Measurements from ENCODE around the gene CDH23.

Gene CDH23

DNA sequence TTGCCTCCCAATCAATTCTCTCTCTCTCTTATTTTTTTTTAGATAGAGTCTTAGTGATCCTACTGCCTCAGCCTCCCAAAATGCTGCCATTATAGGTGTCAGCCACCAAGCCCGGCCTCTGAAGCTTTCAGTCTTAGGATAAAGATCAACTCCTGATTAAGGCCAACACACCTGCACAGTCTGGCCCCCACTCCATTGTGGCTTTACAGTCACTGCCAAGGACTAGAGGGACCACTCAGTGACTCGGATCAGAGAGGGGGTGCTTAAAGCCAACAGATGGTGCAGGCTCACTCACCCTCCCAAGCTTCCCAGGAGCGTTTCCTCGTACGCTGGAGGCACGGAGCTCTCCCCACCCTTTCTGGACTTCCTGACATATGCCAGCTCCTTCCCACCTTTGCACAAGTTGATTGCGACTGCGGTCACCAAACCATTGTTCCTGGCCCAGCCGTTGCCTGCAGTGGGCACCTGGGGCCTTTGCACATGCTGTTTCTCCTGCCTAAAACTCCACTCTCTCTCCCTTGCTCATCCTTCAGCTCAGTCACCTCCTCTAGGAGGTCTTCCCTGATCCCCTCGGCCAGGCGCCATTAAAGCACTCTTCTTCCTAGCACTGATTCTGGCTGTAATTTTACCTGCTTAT is 1.7 kb upstream of the CDH23 start:
- no peak for DNase-seq (ENCODE audit: low read depth)
- H3K4me3 ChIP-seq (ENCODE audit: low read depth, low read length): no peak overlapping the region
- TF ChIP-seq, protein P1, sequence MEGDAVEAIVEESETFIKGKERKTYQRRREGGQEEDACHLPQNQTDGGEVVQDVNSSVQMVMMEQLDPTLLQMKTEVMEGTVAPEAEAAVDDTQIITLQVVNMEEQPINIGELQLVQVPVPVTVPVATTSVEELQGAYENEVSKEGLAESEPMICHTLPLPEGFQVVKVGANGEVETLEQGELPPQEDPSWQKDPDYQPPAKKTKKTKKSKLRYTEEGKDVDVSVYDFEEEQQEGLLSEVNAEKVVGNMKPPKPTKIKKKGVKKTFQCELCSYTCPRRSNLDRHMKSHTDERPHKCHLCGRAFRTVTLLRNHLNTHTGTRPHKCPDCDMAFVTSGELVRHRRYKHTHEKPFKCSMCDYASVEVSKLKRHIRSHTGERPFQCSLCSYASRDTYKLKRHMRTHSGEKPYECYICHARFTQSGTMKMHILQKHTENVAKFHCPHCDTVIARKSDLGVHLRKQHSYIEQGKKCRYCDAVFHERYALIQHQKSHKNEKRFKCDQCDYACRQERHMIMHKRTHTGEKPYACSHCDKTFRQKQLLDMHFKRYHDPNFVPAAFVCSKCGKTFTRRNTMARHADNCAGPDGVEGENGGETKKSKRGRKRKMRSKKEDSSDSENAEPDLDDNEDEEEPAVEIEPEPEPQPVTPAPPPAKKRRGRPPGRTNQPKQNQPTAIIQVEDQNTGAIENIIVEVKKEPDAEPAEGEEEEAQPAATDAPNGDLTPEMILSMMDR (IDR thresholded peaks at IDR 0.05; ENCODE audit: control insufficient read depth, extremely low read depth, insufficient read depth): no peak

DNA sequence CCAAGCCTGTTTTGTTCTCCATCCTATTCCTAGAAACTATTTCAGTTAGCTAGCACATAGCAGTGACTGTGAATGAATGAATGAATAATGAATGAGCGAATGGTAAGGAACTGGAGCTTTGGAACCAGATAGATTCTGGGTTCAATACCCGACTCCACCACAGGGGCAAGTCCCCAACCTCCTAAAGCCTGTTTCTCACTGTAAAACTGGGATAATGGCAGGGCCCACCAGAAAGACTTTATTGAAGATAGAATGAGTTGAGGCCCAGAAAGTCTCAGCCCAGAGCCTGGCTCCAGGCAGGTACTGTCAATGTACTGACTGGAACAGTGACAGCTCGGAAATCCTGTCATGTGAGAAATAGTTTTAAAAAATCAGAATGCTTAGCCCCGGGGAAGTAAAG is 1.1 kb upstream of the CDH23 start:
- TF ChIP-seq, protein P1 (IDR thresholded peaks at IDR 0.05; ENCODE audit: control insufficient read depth, extremely low read depth, insufficient read depth): no peak
- DNase-seq (ENCODE audit: low read depth): no peak
- no peak overlapping the region for H3K4me3 ChIP-seq (ENCODE audit: low read depth, low read length)

DNA sequence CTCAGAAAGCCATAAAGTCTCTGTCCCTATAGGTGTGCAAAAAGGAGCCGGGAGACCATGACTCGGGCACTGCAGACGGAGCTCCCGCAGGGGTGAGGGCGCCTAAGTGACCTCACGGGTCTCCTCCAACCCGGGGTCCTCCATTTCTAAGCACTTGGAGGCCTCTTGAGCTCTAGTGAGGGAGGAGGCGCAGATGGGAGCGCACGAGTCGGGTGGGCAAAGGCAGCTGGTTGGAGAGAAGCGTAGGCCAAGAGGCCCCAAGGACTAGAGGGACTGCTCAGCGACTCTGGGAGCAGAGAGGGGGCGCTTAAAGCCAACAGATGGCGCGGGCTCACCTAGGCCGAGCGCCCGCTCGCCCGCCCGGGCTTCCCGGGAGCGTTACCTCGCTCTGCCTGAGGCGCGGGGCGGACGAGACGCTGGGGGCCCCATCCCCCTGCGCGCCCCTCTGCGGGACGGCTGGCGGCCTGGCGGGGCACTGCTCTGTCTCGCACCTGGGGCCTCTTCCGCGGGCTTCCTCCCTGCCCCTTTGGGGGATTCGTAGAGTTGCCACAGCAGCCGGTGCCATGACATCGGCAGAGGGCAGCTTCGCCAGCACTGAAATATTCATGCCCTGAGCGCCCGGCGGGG is 523 bp upstream of the CDH23 start:
- no peak for DNase-seq (ENCODE audit: low read depth)
- TF ChIP-seq, protein P1 (IDR thresholded peaks at IDR 0.05; ENCODE audit: control insufficient read depth, extremely low read depth, insufficient read depth): no peak
- no peak overlapping the region for H3K4me3 ChIP-seq (ENCODE audit: low read depth, low read length)

DNA sequence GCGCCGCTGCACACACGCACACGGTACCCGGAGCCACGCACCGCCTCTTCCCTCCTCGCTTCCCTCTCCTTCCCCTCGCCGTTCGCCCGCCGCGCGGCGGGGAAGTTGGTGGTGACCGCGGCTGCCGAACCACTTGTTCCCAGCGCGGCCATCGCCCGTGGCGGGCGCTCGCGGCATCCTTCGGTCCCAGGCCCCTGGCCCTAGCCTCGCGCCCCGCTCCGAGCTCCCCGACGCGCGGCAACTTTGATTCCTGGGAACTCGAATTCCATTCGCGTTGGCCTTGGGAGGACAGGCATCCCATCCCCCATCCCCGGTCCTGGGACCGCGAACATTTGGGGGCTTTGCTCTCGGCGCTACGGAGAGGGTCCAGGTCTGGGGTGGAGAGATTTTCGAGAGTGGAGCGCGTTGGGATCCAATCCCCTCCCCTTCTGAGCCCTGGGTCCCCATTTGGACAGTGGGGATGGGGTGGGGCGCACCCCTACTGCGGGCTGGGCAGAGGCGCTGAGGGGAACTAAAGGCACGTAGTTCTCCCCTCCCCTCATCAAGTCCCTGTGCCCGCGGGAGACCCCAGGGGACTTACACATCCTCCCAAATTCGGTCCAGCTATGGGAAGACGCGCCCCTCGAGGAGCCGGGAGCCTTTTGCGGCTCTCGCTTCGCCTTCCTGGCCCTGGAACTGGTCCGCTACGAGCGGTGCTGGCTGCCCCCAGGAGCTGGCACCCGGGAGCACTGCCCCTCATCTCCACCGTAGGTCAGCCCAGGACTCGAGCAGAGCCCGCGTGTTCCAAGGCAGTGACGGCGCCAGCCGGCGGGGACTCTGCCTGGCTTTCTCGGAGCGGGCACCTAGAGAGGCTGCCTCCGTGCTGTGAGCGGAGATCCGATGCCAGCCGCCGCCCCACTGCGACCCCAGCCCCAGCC is 834 bp downstream of the CDH23 start:
- peak overlapping the region; percentile 33 for H3K4me3 ChIP-seq (ENCODE audit: low read depth, low read length)
- no peak for DNase-seq (ENCODE audit: low read depth)
- TF ChIP-seq, protein P1 (IDR thresholded peaks at IDR 0.05; ENCODE audit: control insufficient read depth, extremely low read depth, insufficient read depth): no peak

DNA sequence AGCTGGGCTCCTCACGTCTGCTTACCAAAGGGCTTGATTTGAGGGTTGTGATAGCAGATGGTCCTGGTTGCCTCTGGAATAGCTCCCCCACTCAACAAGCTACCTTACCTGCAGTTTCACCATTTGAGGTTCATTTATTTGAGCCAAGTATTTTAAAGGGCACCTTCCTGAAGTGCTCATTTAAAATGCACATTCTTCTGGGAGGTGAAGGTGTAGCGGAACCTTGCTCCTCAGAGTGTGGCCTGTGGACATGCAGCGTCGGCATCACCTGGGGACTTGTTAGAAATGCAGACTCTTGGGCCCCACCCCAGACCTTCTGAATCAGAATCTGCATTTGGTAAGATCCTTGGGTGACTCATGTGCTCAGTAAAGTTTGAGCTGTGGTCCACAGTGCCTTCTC is 2.3 kb downstream of the CDH23 start:
- TF ChIP-seq, protein P1 (IDR thresholded peaks at IDR 0.05; ENCODE audit: control insufficient read depth, extremely low read depth, insufficient read depth): no peak
- no peak for DNase-seq (ENCODE audit: low read depth)
- no peak overlapping the region for H3K4me3 ChIP-seq (ENCODE audit: low read depth, low read length)

DNA sequence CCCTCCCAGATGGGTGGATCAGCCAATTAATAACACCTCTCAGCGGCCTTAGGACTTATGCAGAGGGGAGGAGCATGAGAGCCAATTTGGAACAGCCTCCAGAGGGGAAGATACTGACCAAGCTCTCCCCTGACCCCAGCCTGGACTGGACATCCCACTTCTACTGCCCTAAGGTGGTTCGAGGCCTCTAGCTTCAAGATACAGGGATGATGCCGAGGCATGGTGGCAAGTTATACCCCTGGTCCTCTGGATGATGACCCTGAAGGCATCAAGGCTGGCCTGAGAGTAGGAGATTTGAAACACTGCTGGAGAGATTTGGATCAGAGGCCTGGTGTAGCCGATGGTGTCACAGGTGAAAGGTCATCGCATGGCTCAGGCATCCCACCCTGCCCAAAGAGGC is 3.2 kb downstream of the CDH23 start:
- TF ChIP-seq, protein P1 (IDR thresholded peaks at IDR 0.05; ENCODE audit: control insufficient read depth, extremely low read depth, insufficient read depth): no peak
- no peak for DNase-seq (ENCODE audit: low read depth)
- no peak overlapping the region for H3K4me3 ChIP-seq (ENCODE audit: low read depth, low read length)
